ENCODE data around the gene ATP5F1D. TPM values are rescaled to one million over a fixed set of nuclear protein-coding genes. Genes with fewer than 3 reads are reported as not detected.

The ATP5F1D gene
- total RNA-seq, 3 donors from 2014 or later: 47.6 to 64.9 (median 61.3) TPM

DNA sequence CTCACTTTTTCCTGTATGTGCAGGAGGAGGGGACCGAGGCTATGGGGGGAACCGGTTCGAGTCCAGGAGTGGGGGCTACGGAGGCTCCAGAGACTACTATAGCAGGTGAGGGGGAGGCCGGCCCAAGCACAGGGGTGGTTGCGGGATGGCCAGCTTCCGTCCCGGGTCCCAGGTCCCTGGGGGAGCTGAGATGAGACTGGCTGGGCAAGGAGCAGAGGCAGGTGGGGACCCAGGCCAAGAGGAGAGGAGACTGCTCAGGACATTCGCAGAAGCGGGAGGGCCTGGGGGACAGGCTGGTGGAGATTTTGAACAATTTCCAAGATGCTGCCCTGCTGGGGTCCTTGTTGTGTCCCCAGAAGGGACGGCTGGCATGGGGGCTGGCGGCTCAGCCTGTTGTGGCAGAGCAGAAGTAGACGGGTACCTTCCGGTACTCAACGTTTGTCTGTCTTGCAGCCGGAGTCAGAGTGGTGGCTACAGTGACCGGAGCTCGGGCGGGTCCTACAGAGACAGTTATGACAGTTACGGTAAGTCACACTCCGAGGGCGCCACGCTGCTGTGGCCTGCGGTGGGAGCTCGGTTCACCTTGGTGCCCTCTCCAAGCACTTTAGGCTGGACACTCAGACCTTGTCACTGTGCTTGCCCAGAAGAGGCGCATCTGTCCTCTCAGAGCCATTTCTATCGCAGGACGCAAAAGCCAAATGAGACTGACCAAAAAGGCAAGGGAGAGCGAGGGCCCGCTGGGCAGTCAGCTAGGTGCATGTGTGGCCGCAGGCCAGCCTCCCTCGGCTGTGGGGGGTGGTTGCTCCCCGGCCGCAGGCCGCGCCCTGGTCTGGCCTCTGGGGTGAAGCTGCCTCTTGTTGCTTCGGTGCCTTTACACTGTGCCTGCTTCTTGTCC lies 30.2 kb downstream of the ATP5F1D start:
- Histone ChIP-seq H3K9me3 (no peaks in the 10 kb centered on the region), H3K27me3 (no peaks in the 10 kb centered on the region), H3K27ac (peak overlapping the region; percentile 99 to 100), H3K4me3 (peak overlapping the region; percentile 64 to 80 (median 78)), H3K4me1 (peaks cover 45 to 68% of the 10 kb centered on the region in 2 donors), H3K36me3 (peaks cover 5% of the 10 kb centered on the region)
- intact Hi-C loops (cut with DNase I; ENCODE audit: low total_unique reads): loop anchor here (10.0 kb wide), 2 partner anchors 133 to 173 kb away; partner anchors contain the start of genes DAZAP1 and GAMT
- TF ChIP-seq POLR2AphosphoS5 (IDR thresholded peaks at IDR 0.05): no peak
- no peak for TF ChIP-seq CTCF (IDR thresholded peaks at IDR 0.05)
- no peak for TF ChIP-seq POLR2A (IDR thresholded peaks at IDR 0.05)
- no peak for DNase-seq (ENCODE audit: low spot score in 2 of 2)

DNA sequence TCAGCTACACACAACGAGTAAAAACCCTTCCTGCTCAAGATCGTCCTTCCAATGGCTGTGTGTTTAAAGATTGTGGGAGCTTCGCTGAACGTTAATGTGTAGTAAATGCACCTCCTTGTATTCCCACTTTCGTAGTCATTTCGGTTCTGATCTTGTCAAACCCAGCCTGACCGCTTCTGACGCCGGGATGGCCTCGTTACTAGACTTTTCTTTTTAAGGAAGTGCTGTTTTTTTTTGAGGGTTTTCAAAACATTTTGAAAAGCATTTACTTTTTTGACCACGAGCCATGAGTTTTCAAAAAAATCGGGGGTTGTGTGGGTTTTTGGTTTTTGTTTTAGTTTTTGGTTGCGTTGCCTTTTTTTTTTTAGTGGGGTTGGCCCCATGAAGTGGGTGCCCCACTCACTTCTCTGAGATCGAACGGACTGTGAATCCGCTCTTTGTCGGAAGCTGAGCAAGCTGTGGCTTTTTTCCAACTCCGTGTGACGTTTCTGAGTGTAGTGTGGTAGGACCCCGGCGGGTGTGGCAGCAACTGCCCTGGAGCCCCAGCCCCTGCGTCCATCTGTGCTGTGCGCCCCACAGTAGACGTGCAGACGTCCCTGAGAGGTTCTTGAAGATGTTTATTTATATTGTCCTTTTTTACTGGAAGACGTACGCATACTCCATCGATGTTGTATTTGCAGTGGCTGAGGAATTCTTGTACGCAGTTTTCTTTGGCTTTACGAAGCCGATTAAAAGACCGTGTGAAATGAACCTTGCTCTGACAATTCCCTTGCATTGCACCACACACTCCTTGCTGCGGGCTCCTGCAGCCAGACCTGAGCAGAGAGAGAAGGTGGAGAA lies 31.1 kb downstream of the ATP5F1D start:
- H3K4me3 ChIP-seq: peak overlapping the region in 1 of 3 donors; percentile 78

GRCh38 chr19:1273263-1274041 lies 31.9 kb downstream of the ATP5F1D start:
- peaks cover 5% of the 10 kb centered on the region for H3K36me3 ChIP-seq
- H3K4me3 ChIP-seq: no peak overlapping the region
- H3K4me1 ChIP-seq: peaks cover 36 to 59% of the 10 kb centered on the region in 2 donors
- no peak for DNase-seq (ENCODE audit: low spot score in 2 of 2)
- intact Hi-C loops (cut with DNase I; ENCODE audit: low total_unique reads): loop anchor here (10.0 kb wide), 2 partner anchors 131 to 171 kb away; partner anchors contain the start of genes DAZAP1 and GAMT
- TF ChIP-seq CTCF (IDR thresholded peaks at IDR 0.05): no peak
- TF ChIP-seq POLR2AphosphoS5 (IDR thresholded peaks at IDR 0.05): no peak
- no peaks in the 10 kb centered on the region for H3K27me3 ChIP-seq
- H3K27ac ChIP-seq: peak overlapping the region; percentile 94 to 99
- H3K9me3 ChIP-seq: no peaks in the 10 kb centered on the region

More for the DNA sequence above, 31.1 kb downstream of the ATP5F1D start:
- DNase-seq (ENCODE audit: low spot score in 2 of 2): no peak
- H3K4me1 ChIP-seq: peaks cover 37 to 63% of the 10 kb centered on the region in 2 donors
- peak overlapping the region; percentile 99 to 100 for H3K27ac ChIP-seq
- no peaks in the 10 kb centered on the region for H3K9me3 ChIP-seq
- intact Hi-C loops (cut with DNase I; ENCODE audit: low total_unique reads): loop anchor here (10.0 kb wide), 2 partner anchors 132 to 172 kb away; partner anchors contain the start of genes DAZAP1 and GAMT
- TF ChIP-seq POLR2AphosphoS5 (IDR thresholded peaks at IDR 0.05) (no peak), POLR2A (IDR thresholded peaks at IDR 0.05) (no peak), CTCF (IDR thresholded peaks at IDR 0.05) (no peak)
- H3K27me3 ChIP-seq: no peaks in the 10 kb centered on the region
- H3K36me3 ChIP-seq: peaks cover 5% of the 10 kb centered on the region

DNA sequence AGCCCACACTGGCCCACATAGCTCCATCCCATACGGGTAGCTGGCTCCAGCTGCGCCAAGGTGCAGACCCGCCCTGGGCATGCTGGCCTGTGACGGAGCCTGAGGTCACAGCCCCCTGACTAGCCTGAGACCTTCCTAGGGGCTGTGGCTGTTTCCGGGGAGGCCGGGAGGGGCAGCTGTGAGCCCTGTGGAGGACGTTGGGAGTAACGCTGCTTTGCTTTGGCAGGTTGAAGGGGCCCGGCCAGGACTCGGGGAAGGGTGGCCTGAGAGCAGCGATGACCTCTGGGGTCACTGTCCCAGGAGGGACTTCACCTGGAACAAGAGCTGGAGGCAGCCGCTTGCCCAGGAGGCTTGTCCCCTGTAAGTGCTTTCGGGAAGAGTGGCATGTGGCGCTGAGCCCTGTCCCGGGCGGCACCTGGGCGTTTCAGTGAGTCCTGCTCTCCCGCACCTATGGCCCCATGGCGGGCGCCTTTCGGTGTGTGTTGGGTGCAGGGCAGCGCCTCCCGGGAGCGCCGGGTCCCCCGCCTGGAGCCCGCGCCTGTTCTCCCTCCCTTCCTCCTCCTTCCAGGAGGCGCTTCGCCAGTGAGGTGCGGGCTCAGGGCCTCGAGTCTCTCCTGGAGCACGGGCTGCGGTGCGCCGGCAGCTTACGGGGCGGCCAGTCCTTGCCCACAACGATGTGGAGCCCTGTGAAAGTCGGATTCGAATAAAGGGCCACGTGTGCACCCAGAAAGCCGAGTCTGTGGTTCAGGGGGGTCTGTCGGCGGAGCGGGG lies 32.7 kb downstream of the ATP5F1D start:
- peaks cover 5% of the 10 kb centered on the region for H3K36me3 ChIP-seq
- DNase-seq (ENCODE audit: low spot score in 2 of 2): no peak
- peaks cover 36 to 55% of the 10 kb centered on the region in 2 donors for H3K4me1 ChIP-seq
- peak overlapping the region; percentile 94 to 99 for H3K27ac ChIP-seq
- intact Hi-C loops (cut with DNase I; ENCODE audit: low total_unique reads): loop anchor here (10.0 kb wide), 2 partner anchors 131 to 171 kb away; partner anchors contain the start of genes DAZAP1 and GAMT
- H3K9me3 ChIP-seq: no peaks in the 10 kb centered on the region
- TF ChIP-seq POLR2AphosphoS5 (IDR thresholded peaks at IDR 0.05) (no peak), POLR2A (IDR thresholded peaks at IDR 0.05) (no peak), CTCF (IDR thresholded peaks at IDR 0.05) (no peak)
- no peaks in the 10 kb centered on the region for H3K27me3 ChIP-seq
- H3K4me3 ChIP-seq: peak overlapping the region; percentile 69 to 87 (median 79)
